Body of pancreas (tissue), 4 donors: ENCODE results near the gene RAP1GDS1.

Experiments used
- CTCF ChIP-seq, 7 experiments: fragments of 450-650 bp in 4 of 7; fragments of 200-600 bp in 3 of 7; sonication (generic) in 3 of 7; IDR thresholded peaks; one replicate each; pipeline ENCODE4 v1.5.1; 2016 to 2019; ENCODE audit warnings: antibody characterized with exemption in 7 of 7
- POLR2A ChIP-seq, 3 donors: fragments of 450-650 bp; IDR thresholded peaks; one replicate each; pipeline ENCODE4 v1.6.1; 2016; ENCODE audit warnings: antibody characterized with exemption in 3 of 3, mild to moderate bottlenecking in 2 of 3

- TF ChIP-seq CTCF (IDR thresholded peaks at IDR 0.05), result no peak
- TF ChIP-seq POLR2A (IDR thresholded peaks at IDR 0.05), result no peak
Measured at GRCh38 chr4:98267498-98267897, 6.3 kb downstream of the RAP1GDS1 start.
